Right ventricle myocardium inferior (tissue), 1 donor: ENCODE results near the gene GARS1. TPM values are rescaled to one million over a fixed set of nuclear protein-coding genes. Genes with fewer than 3 reads are reported as not detected.
"Not testable (repeated sequence)": the region's sequence is repeated elsewhere in the genome, so short reads cannot be mapped to it uniquely, and the experiment has no call there.

ENCODE experiments used
- ATAC-seq: fragments of 200-7000 bp; cut with Tn5 transposase; one replicate; pipeline ENCODE4 v1.9.1; 2020; ENCODE audit warnings: mild to moderate bottlenecking, moderate library complexity
- DNase-seq: peaks from one replicate; pipeline ENCODE4 v3.0.0; 2021; ENCODE audit errors: missing footprints
- intact Hi-C: fragments of 100-400 bp; cut with DNase I; formaldehyde crosslinking; loops from one replicate; pipeline ENCODE4 v1.11.0; 2022
- total RNA-seq: library from RNA; stranded (reverse); fragmentation: NEBNext Ultra II Directional; extraction: Animal tissue kit (Norgen Biotek cat#: 25700); gene quantifications from one replicate; pipeline ENCODE4 v1.2.1, GENCODE V29; 2021
- donor health status: DM: no; HTN: yes; CAD: no; lungs with severe emphysema.

The GARS1 gene
- total RNA-seq, 1 donor from 2014 or later = 32.3 TPM

- ATAC-seq (no peak), DNase-seq (no peak)
- intact Hi-C loops = no loop called here
Observed at GRCh38 chr7:30613366-30614325, 19.0 kb downstream of the GARS1 start.

DNA sequence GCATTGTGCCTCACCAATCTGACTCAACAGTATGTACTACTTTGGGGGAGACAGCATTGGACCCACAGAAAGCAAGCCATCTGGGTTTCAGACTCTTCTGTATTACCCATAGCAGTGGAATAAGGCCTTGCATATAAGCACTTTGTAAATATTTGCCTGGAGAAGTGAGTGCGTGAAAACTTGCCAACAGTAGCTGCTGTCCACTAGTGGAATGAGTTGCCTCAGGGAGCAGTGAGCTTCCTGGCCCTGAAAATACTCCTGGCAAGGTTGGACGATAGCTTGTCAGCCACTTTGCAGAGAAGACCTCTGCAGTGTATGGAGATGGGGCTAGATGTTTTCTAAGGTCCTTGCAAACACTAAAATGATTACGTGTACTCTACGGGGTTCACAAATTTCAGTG, 21.6 kb downstream of the GARS1 start:
- no peak for DNase-seq
- intact Hi-C loops = no loop called here
- ATAC-seq = no peak

GRCh38 chr7:30617359-30617758, 22.7 kb downstream of the GARS1 start:
- ATAC-seq (no peak), DNase-seq (no peak)
- intact Hi-C loops = no loop called here

GRCh38 chr7:30618080-30618676, 23.5 kb downstream of the GARS1 start:
- no peak for ATAC-seq
- intact Hi-C loops = no loop called here

DNA sequence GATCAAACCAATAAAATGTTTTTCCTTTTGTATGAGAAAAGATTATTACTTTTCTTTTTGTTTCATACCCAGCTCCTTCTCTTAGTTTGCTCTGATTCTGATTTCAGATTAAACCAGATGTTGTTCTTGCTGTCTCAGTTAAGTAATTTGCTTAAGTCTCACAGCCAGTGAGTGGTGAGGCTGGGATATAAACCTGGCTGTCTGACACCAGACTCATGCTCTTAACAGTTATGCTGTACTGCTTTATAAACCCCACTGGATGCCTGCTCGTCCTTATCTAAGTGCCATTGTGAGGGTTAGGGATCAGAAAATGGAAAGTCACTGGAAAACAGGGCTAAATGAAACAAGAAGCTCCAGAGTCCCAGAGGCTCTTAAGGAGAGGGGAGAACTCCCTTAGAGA, 24.3 kb downstream of the GARS1 start:
- ATAC-seq (no peak), DNase-seq (no peak)
- intact Hi-C loops = no loop called here

More at GRCh38 chr7:30618080-30618676, 23.5 kb downstream of the GARS1 start:
- DNase-seq = no peak

DNA sequence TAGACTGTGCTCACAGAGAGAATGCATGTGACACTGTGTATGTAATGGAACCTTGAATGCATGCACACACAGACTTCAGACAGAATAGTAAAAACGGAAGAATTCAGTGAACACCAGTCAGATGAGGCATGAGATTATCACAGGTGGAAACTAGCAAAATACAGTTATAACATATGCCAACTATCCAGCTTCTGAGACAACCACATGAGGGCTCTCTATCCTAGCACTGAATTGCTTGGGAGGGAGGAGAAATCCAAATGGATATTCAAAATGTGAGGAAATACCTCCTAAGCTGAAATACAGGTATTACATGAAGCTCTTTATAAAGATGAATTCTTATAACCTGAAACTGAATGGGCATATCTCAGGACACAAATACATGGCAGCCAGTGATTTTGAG, 30.6 kb downstream of the GARS1 start:
- ATAC-seq (no peak), DNase-seq (no peak)
- intact Hi-C loops = loop anchor here (5.0 kb wide), 1 partner anchor 117 kb away; no protein-coding TSS in a partner anchor

GRCh38 chr7:30627026-30627425, 32.3 kb downstream of the GARS1 start:
- no peak for ATAC-seq
- no peak for DNase-seq
- intact Hi-C loops = loop anchor here (5.0 kb wide), 1 partner anchor 115 kb away; no protein-coding TSS in a partner anchor

DNA sequence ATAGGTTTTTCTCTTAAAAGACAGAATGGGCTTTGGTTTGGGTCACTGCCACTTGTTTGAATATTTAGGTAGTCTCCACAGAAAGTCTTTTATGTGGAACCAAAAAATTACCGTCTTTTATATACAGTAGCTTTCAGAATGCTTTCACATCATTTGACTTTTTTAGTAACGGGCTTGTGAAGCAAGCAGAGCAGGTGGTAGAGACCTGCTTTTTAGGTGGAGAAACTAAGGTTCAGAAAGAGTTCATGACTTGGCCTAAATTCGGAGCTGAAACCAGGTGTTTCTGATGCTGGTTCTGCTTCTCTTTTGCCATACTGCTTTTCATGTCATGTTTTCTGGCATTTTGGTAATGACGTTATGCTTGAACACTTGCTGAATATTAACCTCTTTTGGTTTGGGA, 36.3 kb downstream of the GARS1 start:
- ATAC-seq (no peak), DNase-seq (no peak)
- intact Hi-C loops = no loop called here

DNA sequence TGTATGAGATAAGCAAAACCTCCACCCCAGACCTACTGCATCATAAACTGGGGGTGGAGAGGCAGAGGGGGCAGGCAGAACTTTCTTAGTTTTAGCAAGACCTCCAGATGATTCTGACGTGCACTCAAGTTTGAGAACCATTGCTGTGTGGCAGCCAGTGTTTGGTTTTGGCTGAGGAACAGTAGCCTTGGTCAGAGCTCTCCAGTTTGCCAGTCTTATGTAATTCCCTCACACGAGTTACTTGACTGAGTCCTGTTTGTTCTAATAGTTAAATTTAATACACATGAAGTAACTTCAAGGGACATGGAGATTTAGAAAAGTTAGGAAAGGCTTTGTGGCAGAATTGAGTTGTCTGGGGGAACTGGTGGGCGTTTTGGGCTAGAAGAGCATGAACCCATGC, 38.5 kb downstream of the GARS1 start:
- no peak for DNase-seq
- ATAC-seq = no peak

GRCh38 chr7:30634193-30634626, 39.5 kb downstream of the GARS1 start:
- no peak for DNase-seq
- no peak for ATAC-seq
- intact Hi-C loops = no loop called here

More for the DNA sequence above, 38.5 kb downstream of the GARS1 start:
- intact Hi-C loops = no loop called here

GRCh38 chr7:30634634-30635201, 40.0 kb downstream of the GARS1 start:
- ATAC-seq = no peak

DNA sequence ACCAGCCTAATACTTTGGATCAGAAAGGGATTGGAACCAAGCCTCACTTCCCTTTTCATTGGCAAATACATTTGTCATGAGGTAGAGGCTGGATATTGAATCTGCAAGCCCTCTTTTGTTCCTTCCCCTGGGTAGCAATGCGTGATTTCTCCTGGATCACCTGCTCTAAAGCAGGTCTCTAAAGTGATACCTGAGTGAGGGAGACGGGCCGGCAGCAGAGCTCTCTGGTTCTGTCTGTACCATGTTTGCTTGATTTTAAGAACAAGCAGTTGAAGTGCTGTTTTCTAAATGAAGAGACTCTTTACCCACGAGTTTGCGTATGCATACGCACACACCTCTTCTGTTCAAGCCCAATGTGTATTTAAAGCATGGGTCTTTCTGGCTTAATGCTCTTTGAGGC, 41.1 kb downstream of the GARS1 start:
- no peak for DNase-seq
- ATAC-seq = no peak
- intact Hi-C loops = no loop called here

More at GRCh38 chr7:30634634-30635201, 40.0 kb downstream of the GARS1 start:
- intact Hi-C loops = no loop called here
- no peak for DNase-seq

DNA sequence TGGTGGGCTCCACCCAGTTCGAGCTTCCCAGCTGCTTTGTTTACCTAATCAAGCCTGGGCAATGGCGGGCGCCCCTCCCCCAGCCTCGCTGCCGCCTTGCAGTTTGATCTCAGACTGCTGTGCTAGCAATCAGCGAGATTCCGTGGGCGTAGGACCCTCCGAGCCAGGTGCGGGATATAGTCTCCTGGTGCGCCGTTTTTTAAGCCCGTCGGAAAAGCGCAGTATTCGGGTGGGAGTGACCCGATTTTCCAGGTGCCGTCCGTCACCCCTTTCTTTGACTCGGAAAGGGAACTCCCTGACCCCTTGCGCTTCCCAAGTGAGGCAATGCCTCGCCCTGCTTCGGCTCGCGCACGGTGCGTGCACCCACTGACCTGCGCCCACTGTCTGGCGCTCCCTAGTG, 47.6 kb downstream of the GARS1 start:
- ATAC-seq, DNase-seq, intact Hi-C loops: not testable (repeated sequence)

DNA sequence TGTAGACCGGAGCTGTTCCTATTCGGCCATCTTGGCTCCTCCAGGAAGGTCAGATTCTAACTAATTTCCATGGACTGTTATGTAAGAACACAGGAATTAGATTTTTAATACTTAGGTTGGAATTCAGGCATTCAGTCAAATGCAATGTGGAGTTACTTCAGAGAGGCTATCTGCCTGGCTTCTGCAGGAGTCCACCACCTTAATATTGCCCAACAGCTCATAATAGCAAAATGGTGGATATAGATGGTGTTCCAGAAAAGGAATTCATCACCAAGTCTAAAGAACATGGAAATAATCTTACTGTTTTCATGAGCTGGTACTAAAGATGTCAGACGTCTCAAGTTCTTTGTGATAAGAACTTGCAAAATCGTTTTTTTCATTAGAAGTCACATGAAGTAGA, 48.1 kb downstream of the GARS1 start:
- DNase-seq = no peak
- intact Hi-C loops = no loop called here

DNA sequence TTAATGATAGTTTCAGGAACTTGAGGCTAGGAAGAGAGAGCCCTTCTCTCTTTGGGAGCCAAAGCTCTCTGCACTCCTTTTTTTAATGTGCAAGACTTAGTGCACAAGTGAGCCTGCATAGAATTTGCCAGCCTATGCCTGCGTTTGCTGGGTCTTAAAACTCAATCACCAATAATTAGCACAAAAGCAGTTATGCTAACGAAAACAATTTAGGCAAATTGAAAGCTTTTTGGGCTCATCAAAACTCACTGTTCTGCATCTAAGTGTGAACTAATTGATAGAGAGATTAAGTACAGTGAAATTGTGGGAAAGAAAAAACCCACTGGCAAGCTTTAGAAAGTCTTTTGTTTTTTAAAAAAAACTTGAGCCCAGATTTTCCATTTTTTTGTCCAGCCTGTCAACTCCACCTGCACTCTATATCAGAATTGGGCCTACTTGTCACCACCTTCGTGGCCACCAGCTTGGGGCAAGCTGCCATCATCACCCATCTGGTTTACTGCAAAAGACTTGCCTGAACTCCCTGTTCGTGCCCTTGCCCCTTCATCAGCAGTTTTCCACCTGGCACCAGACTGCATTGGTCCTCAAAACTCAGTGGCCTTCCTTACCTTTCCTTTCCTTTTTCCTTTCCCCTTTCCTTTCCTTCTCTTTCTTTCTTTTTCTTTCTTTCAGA, 49.7 kb downstream of the GARS1 start:
- no peak for DNase-seq

More for the DNA sequence above, 48.1 kb downstream of the GARS1 start:
- no peak for ATAC-seq

GRCh38 chr7:30645661-30646060, 51.0 kb downstream of the GARS1 start:
- intact Hi-C loops = no loop called here
- ATAC-seq = no peak
- DNase-seq = no peak

More for the DNA sequence above, 49.7 kb downstream of the GARS1 start:
- no peak for ATAC-seq
- intact Hi-C loops = no loop called here

DNA sequence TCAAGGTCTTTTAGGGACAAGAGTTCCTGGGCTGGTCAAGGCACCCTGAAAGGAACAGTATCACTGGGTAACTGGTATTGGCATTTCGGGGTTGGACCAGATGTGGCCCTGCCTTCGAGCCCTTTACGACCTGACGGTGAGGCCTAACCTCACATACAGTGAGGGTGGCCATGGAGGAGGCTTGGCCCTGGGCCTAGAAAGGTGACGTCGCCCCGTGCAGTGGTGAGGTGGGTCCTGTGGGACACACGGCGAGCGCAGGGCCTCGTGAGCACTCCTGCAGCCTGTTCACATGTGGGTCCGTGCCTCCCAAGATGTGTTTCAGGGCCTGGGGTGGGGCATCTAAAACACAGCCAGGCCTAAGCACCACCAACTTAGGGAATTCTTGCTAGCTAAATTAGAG, 51.5 kb downstream of the GARS1 start:
- no peak for ATAC-seq
- intact Hi-C loops = no loop called here
- no peak for DNase-seq

GRCh38 chr7:30647589-30648364, 53.1 kb downstream of the GARS1 start:
- DNase-seq (no peak), ATAC-seq (no peak)
- intact Hi-C loops = no loop called here
